Fibroblast of skin of left biceps (primary cell): Measurements from ENCODE around the gene FABP3.

ENCODE experiments used
- DNase-seq, 2 experiments: peaks; one replicate each; pipeline ENCODE4 v3.0.0-alpha.2; 2013; ENCODE audit warnings: low read depth in 2 of 2

Gene FABP3

DNA sequence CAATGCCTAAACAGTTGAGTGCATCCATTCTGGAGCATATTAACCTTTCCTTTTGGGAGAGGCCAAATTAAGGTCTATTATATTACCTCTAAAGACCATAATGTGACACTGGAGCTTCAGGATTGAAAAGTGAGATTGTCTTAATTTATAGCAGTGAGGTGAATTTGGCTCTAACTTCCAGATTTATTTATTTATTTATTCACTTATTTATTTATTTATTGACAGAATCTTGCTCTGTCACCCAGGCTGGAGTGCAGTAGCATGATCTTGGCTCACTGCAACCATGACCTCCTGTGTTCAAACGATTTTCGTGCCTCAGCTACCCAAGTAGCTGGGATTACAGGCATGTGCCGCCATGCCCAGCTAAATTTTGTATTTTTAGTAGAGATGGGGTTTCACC is 57.0 kb downstream of the FABP3 start:
- DNase-seq, result no peak
